ENCODE data around the gene SRPRA.

DNA sequence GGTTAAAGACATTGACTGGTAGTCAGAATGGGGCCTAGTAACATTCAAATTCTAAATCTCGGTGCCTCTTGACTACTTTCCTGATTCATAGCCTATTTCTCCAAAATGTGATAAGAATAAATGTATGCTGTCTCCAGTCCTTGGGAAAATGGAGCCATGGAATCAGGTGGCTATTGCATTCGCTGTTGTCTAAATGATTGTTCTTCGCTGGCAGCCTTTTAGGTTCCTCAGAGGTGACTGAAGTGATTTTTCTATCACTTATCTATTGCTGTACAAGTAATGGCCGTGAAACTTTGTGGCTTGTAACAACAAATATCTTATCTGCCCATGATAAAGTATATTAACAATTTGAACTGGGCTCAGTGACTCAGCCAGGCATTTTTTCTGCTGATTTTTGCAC is 15.4 kb downstream of the SRPRA start:
- TF ChIP-seq, protein P1, sequence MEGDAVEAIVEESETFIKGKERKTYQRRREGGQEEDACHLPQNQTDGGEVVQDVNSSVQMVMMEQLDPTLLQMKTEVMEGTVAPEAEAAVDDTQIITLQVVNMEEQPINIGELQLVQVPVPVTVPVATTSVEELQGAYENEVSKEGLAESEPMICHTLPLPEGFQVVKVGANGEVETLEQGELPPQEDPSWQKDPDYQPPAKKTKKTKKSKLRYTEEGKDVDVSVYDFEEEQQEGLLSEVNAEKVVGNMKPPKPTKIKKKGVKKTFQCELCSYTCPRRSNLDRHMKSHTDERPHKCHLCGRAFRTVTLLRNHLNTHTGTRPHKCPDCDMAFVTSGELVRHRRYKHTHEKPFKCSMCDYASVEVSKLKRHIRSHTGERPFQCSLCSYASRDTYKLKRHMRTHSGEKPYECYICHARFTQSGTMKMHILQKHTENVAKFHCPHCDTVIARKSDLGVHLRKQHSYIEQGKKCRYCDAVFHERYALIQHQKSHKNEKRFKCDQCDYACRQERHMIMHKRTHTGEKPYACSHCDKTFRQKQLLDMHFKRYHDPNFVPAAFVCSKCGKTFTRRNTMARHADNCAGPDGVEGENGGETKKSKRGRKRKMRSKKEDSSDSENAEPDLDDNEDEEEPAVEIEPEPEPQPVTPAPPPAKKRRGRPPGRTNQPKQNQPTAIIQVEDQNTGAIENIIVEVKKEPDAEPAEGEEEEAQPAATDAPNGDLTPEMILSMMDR (IDR thresholded peaks at IDR 0.05), result no peak
- no peak for TF ChIP-seq EP300 (IDR thresholded peaks at IDR 0.05)

Measured in tibial nerve (tissue), 4 donors.